GM12892 (cell line): Measurements from ENCODE around the gene CSK.

Experiments used
- POLR2A ChIP-seq: IDR thresholded peaks from 2 replicates; pipeline ENCODE4 v1.6.1; 2011; ENCODE audit warnings: low read depth, low read length, control low read depth
- TAF1 ChIP-seq: IDR thresholded peaks from 2 replicates; pipeline ENCODE4 v1.6.1; 2011; ENCODE audit warnings: low read depth, mild to moderate bottlenecking, control low read depth, low read length, borderline replicate concordance

GRCh38 chr15:74762791-74763150 lies 19.1 kb upstream of the CSK start:
- TF ChIP-seq POLR2A (no peak), TAF1 (no peak)
